Measurements from ENCODE around the gene LRRC61. TPM values are rescaled to one million over a fixed set of nuclear protein-coding genes. Genes with fewer than 3 reads are reported as not detected.

The LRRC61 gene
- polyA plus RNA-seq, 1 donor (not counting 4 experiments of a cell fraction or from before 2014, with no cell fraction given), result 1.0 TPM

DNA sequence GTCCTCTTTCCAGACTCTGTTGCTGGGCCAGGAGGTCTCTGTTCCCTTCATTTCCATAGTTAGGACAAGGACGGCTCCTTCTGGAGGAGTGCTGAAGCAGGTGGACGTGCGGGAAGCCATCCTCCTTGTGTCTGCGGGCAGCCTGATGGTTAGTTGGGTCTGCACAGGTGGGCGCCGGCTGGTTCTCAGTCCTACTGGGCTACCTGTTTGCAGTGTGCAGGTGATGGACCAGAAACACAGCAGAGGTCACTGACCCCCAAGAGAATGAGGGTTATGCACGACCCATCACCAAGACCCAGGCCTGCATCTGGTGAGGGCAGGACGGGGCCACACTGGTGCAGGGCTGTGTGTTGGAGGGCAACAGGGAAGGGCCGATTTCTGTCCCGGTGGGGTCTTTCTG is 10.5 kb downstream of the LRRC61 start:
- Histone ChIP-seq H3K4me3 (ENCODE audit: control insufficient read depth in 2 of 3, extremely low read depth in 1 of 3, insufficient read depth in 2 of 3, low read depth in 1 of 3, low read length in 3 of 3) (no peak overlapping the region), H2AFZ (ENCODE audit: control insufficient read depth, low read length) (no peak overlapping the region), H3K9me3 (ENCODE audit: control insufficient read depth, low read depth, low read length) (no peaks in the 10 kb centered on the region), H4K20me1 (ENCODE audit: control insufficient read depth, extremely low read depth, insufficient read depth, low read length) (no peaks in the 10 kb centered on the region), H3K79me2 (ENCODE audit: control insufficient read depth, insufficient read depth, low read length) (no peaks in the 10 kb centered on the region), H3K9me1 (ENCODE audit: control insufficient read depth, extremely low read depth, insufficient read depth, low read length) (no peaks in the 10 kb centered on the region), H3K9ac (ENCODE audit: control insufficient read depth, extremely low read depth, insufficient read depth, low read length) (no peak overlapping the region), H3K27me3 (ENCODE audit: control insufficient read depth, extremely low read depth, insufficient read depth, low read length) (no peaks in the 10 kb centered on the region), H3K4me1 (ENCODE audit: control insufficient read depth, extremely low read depth, insufficient read depth, low read length) (no peaks in the 10 kb centered on the region), H3K4me2 (ENCODE audit: control insufficient read depth, extremely low read depth, insufficient read depth, low read depth, low read length) (no peak overlapping the region), H3K36me3 (ENCODE audit: control insufficient read depth in 2 of 2, extremely low read depth in 1 of 2, insufficient read depth in 2 of 2, low read length in 2 of 2) (no peaks in the 10 kb centered on the region), H3K27ac (ENCODE audit: control insufficient read depth, insufficient read depth, low read length) (no peak overlapping the region)
- no peak for DNase-seq (ENCODE audit: low read depth, low spot score)
- no peak for FAIRE-seq
- dilution Hi-C loops (cut with MboI; ENCODE audit: extremely low pct_ligation_motif_present, low sequenced_read_pairs), result no loop called here
- TF ChIP-seq, protein P1, sequence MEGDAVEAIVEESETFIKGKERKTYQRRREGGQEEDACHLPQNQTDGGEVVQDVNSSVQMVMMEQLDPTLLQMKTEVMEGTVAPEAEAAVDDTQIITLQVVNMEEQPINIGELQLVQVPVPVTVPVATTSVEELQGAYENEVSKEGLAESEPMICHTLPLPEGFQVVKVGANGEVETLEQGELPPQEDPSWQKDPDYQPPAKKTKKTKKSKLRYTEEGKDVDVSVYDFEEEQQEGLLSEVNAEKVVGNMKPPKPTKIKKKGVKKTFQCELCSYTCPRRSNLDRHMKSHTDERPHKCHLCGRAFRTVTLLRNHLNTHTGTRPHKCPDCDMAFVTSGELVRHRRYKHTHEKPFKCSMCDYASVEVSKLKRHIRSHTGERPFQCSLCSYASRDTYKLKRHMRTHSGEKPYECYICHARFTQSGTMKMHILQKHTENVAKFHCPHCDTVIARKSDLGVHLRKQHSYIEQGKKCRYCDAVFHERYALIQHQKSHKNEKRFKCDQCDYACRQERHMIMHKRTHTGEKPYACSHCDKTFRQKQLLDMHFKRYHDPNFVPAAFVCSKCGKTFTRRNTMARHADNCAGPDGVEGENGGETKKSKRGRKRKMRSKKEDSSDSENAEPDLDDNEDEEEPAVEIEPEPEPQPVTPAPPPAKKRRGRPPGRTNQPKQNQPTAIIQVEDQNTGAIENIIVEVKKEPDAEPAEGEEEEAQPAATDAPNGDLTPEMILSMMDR (optimal IDR thresholded peaks at IDR 0.05 in 1 of 3, IDR thresholded peaks at IDR 0.05 in 1 of 3, conservative IDR thresholded peaks at IDR 0.05 in 1 of 3; ENCODE audit: extremely low read depth in 1 of 3, insufficient read depth in 2 of 3, low read length in 3 of 3), result no peak
- TF ChIP-seq EZH2 (IDR thresholded peaks at IDR 0.05; ENCODE audit: low read length), result no peak

DNA sequence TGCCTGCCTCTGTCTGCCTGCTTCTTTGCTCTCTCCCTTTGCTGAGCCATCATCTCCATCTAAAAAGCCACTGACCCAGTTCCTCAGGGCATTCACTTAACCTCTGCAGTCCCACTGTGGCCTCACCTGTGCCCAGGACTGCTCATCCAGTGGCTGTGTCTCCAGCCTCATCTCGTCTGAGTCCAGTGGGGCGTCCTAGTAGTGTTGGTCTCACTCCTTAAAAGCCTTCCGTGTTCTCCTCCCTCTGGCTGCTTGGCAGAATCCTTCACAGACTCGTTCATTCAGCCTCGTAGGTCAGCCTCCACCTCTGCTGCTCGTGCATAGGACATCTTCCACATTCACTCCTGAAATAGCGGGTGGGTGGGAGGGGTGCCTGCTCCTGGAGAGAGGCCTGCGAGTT is 11.0 kb downstream of the LRRC61 start:
- no peak for DNase-seq (ENCODE audit: low read depth, low spot score)
- Histone ChIP-seq H3K4me2 (ENCODE audit: control insufficient read depth, extremely low read depth, insufficient read depth, low read depth, low read length) (no peak overlapping the region), H3K9ac (ENCODE audit: control insufficient read depth, extremely low read depth, insufficient read depth, low read length) (no peak overlapping the region), H3K27ac (ENCODE audit: control insufficient read depth, insufficient read depth, low read length) (no peak overlapping the region), H3K36me3 (ENCODE audit: control insufficient read depth in 2 of 2, extremely low read depth in 1 of 2, insufficient read depth in 2 of 2, low read length in 2 of 2) (no peaks in the 10 kb centered on the region), H3K4me1 (ENCODE audit: control insufficient read depth, extremely low read depth, insufficient read depth, low read length) (no peaks in the 10 kb centered on the region), H3K9me3 (ENCODE audit: control insufficient read depth, low read depth, low read length) (no peaks in the 10 kb centered on the region), H3K27me3 (ENCODE audit: control insufficient read depth, extremely low read depth, insufficient read depth, low read length) (peaks cover under 1% of the 10 kb centered on the region), H3K4me3 (ENCODE audit: control insufficient read depth in 2 of 3, extremely low read depth in 1 of 3, insufficient read depth in 2 of 3, low read depth in 1 of 3, low read length in 3 of 3) (no peak overlapping the region), H3K79me2 (ENCODE audit: control insufficient read depth, insufficient read depth, low read length) (no peaks in the 10 kb centered on the region), H3K9me1 (ENCODE audit: control insufficient read depth, extremely low read depth, insufficient read depth, low read length) (no peaks in the 10 kb centered on the region), H4K20me1 (ENCODE audit: control insufficient read depth, extremely low read depth, insufficient read depth, low read length) (no peaks in the 10 kb centered on the region), H2AFZ (ENCODE audit: control insufficient read depth, low read length) (no peak overlapping the region)
- TF ChIP-seq EZH2 (IDR thresholded peaks at IDR 0.05; ENCODE audit: low read length), result no peak
- TF ChIP-seq, protein P1 (optimal IDR thresholded peaks at IDR 0.05 in 1 of 3, IDR thresholded peaks at IDR 0.05 in 1 of 3, conservative IDR thresholded peaks at IDR 0.05 in 1 of 3; ENCODE audit: extremely low read depth in 1 of 3, insufficient read depth in 2 of 3, low read length in 3 of 3), result no peak
- FAIRE-seq, result no peak
- dilution Hi-C loops (cut with MboI; ENCODE audit: extremely low pct_ligation_motif_present, low sequenced_read_pairs), result no loop called here
